ENCODE results near the gene PRF1.

DNA sequence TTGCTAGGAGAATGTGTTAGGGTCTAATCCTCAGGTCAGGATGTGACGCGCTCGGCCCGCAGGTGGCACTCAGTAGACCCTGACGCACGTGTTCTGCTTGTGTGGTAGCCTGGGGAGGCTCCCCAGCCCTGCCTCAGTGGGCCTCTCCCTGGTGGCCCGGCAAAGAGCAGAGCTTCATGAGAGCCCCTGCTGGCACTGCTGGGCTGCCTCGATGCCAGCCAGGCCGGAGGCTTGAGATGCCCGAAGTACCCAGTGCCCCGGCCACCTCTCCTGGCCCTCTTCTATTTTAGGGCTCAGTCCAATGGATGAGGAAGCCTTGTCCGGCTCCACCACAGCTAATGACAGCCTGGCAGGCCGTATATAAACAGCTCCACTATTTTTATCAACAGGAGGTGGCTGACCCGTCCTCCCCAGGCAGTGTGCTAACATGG is 42.0 kb downstream of the PRF1 start:
- TF ChIP-seq, protein P1, sequence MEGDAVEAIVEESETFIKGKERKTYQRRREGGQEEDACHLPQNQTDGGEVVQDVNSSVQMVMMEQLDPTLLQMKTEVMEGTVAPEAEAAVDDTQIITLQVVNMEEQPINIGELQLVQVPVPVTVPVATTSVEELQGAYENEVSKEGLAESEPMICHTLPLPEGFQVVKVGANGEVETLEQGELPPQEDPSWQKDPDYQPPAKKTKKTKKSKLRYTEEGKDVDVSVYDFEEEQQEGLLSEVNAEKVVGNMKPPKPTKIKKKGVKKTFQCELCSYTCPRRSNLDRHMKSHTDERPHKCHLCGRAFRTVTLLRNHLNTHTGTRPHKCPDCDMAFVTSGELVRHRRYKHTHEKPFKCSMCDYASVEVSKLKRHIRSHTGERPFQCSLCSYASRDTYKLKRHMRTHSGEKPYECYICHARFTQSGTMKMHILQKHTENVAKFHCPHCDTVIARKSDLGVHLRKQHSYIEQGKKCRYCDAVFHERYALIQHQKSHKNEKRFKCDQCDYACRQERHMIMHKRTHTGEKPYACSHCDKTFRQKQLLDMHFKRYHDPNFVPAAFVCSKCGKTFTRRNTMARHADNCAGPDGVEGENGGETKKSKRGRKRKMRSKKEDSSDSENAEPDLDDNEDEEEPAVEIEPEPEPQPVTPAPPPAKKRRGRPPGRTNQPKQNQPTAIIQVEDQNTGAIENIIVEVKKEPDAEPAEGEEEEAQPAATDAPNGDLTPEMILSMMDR (IDR thresholded peaks at IDR 0.05; ENCODE audit: insufficient read depth, low read length), result no peak
- TF ChIP-seq SPI1 (IDR thresholded peaks at IDR 0.05; ENCODE audit: borderline replicate concordance, low read depth), result no peak

All from HL-60 (cell line).